Skin of body (tissue), 2 donors: Measurements from ENCODE around the gene EFNB3. TPM values are rescaled to one million over a fixed set of nuclear protein-coding genes. Genes with fewer than 3 reads are reported as not detected.

ENCODE experiments used
- DNase-seq: peaks from one replicate; lab custom pipeline; 2025; lab: John Stamatoyannopoulos, UW
- total RNA-seq: library from RNA; depleted of rRNA; stranded (reverse); fragments of >200 nt; gene quantifications from one replicate; pipeline ENCODE4 v1.2.3, GENCODE V29; 2014

The EFNB3 gene
- total RNA-seq, 1 donor from 2014 or later: 3.9 TPM

DNA sequence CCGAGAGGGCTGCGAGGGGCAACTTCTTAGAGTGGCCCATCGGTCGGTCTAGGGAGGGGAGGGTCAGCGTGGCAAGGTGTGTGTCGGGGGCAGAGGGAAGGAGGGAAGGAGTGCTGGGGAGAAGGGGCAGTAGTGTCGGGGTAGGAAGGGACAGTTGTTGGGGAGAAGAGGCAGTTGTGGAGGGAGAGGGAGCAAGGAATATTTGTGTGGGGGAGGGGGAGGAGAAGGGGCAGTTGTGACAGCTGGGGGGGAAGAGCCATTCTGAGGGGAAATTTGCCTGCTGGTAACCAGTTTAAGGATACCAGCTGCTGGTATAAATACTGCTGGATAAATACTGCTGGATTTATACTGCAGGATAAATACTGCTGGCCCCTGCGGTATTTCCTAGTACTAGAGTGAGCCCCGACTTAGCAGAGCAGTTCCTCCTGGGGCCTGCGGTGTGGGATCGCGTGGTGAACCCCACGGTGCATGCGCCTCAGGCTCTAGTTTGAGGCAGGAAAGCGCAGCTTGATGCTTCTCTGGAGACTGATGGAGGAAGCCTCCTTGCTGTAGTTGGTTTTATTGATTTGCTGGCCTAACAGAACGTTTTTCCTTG is 12.9 kb downstream of the EFNB3 start:
- no peak for DNase-seq

DNA sequence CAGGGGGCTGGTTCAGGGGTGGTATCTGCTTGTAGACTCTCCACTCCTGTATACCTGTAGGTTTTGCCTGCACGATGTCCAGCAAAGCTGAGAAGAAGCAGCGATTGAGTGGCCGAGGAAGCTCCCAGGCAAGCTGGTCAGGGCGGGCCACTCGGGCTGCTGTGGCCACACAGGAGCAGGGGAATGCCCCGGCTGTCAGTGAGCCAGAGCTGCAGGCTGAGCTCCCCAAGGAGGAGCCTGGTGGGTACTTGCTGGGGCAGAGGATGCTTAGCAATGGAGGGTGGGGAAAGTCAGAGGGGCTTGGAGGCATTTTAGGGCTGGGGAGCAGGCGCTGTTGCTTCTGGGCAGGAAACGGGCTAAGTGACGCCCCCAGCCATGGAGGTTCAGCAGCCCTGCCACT is 14.7 kb downstream of the EFNB3 start:
- no peak for DNase-seq

DNA sequence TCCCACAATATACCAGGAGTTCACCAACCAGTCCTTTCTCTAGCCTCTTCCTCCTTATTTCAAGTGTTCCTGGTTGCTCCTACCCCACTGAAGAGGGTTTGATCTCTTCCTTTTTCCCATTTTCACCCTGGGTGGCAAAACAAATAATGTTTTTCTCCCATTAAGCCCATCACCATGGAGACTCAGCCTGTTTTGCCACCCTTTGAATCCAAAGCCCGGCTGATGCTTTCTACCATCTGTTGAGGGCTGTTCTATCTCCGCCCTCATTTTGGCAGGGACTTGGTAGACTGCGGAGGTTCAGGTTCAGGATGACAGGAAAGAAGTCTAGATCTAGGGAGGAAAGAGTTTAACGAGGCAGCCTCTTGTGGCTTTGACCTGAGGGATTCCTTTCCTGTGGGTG is 15.1 kb downstream of the EFNB3 start:
- no peak for DNase-seq

DNA sequence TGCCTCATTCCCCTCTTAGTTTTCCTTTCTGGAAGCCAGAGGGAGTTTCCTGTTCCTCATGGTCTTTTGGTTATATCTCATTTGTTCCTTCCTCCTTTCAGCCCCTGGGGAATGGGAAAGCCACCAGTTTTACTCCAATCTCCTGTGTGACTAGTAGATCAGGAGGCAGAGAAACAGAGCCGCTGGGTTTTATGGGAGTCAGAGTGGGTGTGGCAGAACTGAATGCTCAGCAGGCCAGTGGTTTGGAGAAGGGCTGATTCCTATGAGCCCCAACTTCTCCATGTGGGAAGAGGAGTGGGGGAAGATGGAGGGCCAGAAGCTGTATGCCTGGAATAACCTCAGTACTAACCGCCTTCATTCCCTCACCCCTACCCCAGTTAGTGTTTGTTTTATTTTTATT is 16.6 kb downstream of the EFNB3 start:
- no peak for DNase-seq

DNA sequence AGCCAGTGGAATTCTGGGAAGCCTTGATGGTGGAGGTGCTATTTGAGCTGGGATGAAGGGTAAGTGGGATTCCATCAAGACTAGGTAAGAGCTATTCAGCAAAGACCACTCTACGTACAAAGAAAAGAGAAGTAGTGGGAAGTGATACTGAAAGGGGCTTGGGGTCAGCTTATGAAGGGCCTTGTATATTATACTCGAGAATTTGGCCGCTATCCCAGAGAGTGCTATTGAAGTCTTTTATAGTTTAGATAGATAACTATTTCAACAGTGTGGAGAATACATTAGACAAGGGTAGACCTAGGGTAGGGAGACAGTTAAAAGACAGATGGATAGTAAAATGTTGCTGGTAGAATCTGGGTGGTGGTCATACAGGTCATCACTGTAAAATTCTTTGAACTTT is 22.9 kb downstream of the EFNB3 start:
- no peak for DNase-seq

DNA sequence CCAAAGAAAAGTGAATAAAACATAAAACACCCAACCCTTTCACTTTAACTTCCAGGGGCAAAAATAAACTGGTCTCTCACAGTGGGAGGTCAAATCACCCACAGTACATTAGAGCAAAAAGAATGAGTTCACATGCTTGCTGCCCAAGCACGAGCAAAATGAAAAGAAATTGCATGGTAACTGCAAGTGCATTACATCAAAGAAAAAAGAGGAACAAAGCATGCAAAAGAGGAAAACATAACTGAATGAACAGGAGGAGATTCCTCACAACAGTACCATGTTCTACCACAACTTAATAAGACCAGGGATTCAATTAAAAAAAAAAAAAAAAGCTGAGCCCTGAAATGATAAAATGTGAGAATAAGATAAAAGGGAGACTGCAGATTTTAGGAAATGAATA is 24.8 kb downstream of the EFNB3 start:
- DNase-seq: no peak

DNA sequence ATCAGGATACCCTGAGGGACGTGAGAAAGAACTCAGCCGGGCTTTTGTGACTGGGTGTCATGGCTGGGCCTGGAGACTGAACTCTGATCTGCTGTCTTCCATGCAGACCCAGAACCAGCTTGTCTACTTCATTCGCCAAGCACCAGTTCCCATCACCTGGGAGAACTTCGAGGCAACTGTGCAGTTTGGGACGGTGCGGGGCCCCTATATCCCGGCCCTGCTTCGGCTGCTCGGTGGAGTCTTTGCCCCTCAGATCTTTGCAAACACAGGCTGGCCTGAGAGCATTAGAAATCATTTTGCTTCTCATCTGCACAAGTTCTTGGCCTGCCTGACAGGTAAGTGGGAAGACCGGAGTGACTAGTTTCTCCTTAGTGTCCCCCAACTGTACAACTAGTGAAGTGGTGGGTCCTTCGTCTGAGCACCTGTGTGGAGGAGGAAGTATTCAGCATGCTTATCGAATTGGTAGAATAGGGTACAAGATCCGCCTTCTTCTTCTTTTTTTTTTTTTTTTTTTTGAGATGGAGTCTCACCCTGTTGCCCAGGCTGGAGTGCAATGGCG is 28.1 kb downstream of the EFNB3 start:
- no peak for DNase-seq

DNA sequence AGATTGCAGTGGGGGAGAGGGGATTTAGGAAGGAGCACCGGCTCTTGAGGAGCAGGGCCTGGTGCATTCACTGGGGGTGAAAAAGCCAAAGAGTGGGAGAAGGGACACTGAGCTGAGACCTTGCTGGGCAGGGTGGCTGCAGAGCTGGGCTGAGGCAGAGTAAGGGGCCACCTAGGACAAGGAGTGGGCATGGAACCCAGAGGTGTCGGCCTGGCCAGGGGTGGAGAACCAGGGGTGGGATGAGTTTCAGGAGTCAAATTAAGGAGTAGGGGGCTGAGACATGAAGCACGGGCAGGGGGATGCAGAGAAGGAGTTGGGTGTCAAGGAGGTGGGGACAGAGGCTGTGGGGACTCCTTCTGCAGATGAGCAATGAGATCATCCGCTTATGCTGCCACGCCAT is 32.6 kb downstream of the EFNB3 start:
- no peak for DNase-seq

DNA sequence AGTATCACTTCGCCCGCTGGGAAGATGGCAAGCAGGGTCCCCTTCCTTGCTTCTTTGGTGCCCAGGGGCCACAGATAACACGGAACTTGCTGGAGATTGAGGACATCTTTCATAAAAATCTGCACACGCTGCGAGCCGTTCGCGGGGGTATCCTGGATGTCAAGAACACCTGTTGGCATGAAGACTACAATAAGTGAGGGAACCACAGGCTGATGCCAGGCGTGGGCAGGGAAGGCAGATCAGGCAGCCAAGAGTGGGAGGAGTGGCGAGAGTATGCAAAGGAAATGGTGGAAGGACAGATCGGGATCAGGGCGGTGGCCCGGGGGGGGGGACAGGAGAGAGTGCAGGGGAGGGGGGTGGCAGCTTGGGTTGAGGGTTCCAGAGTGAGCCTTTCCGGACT is 34.7 kb downstream of the EFNB3 start:
- DNase-seq: no peak

DNA sequence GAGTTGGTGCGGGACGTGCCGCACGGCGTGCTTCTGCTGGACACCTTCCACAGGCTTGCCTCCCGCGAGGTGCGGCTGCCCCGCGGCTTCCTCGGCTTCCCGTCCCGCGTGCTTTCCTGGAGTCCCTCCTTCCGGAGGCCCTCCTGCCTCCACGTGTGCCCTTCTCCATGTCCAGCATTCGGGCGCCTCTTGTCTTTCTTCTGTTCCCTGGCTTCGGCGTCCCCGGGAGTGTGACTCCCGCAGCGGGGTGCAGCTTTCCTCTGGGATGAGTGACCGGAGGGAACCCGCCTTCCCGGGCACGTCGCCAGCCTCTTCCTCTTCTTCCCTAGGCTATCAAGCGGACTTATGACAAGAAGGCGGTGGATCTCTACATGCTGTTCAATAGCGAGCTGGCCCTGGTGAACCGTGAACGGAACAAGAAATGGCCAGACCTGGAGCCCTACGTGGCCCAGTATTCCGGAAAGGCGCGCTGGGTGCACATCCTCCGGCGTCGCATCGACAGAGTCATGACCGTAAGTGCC is 35.5 kb downstream of the EFNB3 start:
- DNase-seq: no peak

DNA sequence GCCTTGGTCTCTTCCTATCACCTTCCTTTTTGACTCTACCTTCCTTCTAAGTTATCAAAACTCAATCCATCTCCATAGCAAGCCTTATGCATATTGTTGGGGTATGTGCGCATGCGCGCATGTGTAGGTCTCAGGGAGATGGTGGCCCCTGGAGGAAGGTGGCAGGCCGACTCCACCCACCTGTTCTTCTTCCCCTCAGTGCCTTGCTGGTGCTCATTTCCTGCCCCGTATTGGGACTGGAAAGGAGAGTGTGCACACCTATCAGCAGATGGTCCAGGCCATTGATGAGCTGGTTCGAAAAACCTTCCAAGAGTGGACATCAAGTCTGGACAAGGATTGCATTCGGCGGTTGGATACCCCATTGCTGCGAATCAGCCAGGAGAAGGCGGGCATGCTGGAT is 37.7 kb downstream of the EFNB3 start:
- DNase-seq: no peak

DNA sequence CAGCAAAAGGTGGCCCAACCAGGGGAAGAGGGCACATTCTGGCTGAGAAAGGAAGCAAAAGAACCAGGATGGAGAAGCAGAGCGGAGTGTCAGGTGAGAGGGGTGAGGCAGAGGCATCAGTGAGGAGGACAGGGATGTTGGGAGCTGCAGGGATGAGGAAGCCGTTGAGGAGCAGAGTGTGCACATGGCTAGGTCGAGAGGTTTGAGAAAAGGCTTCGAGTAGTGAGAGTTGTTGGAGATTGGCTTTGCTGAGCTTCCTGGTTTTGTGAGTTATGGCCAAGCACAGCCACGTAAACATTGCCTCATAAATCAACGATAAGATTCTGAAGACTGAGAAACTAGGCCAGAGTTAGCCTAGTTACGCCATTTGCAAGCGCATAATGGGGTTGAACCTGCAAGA is 39.4 kb downstream of the EFNB3 start:
- DNase-seq: no peak

DNA sequence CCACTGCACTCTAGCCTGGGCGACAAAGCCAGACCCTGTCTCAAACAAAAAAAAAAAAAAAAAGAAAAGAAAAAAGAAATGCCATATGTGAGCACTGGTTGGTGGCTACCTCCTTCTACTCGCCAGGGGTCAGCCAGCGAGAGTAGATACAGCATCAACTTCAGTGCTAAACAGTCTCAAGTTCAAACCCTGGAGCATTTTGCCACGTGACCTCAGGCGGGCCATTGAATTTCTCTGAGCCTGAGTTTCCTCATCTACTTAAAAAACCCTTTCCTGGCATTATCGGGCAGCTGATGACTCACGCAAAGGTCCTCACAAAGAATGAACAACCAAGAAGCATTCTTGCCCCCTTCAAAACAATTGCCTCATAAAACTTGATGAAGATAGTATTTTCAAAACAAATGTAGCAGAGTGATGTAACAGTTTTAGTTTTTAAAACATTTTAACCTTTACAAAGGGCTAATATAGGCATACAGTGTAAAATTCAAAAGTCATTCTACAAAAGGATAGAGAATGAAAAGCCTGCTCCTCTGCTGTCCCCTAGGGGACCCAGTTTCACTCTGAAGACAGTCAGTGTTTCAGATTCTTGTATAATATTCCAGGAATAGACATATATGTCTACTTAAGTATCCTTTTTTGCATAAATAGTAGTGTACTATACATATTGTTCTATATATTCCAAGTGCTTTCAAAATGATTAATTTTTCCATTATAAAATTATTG is 40.9 kb downstream of the EFNB3 start:
- DNase-seq: peak; percentile 9

DNA sequence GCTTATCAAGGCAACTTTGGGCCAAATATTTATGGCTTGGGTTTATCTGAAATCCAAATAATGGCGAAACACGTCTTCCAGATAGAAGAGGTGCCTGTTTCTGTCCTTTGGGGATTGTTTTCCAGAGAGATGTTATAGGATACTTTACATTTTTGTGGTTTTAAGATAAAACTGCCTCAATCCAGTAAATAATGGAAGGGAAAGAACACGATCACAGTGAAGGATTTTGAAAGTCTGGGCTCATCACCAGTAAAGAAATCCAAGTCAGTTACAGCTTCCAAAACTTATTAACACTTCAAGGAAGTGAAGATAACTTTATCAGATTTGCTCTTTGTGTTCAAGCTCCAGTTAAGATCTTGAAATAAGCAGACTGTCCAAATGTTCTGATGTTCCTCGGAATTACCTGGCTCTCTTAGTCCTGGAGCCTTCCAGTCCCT is 42.7 kb downstream of the EFNB3 start:
- no peak for DNase-seq

DNA sequence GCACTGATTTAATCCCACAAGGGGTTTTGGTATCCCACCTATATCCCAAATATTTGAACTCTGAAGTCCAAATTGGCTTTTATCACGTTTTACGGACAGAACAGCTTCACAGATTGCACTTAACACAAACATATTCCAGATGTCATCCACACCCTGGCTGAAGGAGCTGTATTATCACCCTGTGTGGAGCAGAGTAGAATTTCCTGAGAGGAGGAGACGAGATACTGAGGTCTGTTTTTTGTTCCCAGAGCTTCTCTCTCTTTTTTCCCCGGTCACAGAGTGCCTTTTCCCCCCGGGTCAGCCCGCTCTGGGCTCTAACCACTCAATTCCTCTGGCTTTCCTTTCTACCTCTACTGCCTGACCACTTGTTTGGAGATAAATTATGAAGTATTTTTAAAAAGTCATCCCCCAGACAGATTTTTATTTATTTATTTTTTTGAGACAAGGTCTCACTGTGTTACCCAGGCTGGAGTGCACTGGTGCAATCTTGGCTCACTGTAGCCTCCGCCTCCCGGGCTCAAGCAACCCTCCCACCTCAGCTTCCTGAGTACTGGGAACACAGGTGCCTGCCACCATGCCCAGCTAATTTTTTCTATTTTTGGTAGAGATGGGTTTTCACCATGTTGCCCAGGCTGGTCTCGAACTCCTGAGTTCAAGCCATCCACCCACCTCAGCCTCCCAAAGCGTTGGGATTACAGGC is 43.2 kb downstream of the EFNB3 start:
- DNase-seq: peak; percentile 46

DNA sequence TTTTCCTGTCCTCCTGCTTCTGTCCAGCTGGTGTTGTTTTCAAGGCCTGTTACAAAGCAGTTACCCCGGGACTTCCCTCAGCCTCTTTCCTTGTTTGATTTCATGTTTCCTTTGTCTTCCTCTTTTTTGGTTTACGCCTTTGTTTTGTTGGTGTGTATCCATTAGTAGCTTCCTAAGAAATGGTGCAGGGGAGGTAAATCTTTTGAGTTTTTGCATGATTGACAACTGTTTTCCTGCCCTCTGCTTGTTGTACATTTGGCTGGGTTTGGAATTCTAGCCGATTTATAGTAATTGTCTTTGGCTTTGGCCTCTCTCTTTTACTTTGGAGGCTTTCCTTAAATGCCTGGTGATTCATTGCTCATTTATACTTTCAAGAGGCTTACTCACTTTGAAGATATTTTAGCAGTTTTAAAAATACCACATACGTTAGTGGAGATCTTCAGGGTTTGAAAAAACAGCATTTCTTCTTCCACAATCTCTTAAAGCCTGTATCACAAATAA is 45.4 kb downstream of the EFNB3 start:
- no peak for DNase-seq

DNA sequence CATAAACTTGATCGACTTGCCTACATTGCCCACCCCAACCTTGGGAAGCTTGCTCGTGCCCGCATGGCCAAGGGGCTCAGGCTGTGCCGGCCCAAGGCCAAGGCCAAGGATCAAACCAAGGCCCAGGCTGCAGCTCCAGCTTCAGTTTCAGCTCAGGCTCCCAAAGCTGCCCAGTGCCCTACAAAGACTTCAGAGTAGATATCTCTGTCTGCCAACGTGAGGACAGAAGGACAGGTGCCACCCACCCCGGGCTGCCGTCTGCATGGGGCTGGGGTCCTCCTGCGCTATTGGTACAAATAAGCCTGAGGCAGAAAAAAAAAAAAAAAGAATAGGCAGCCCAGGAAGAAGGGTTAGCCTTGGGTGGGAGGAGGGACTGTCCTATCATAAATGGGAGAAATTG is 49.7 kb downstream of the EFNB3 start:
- DNase-seq: no peak

DNA sequence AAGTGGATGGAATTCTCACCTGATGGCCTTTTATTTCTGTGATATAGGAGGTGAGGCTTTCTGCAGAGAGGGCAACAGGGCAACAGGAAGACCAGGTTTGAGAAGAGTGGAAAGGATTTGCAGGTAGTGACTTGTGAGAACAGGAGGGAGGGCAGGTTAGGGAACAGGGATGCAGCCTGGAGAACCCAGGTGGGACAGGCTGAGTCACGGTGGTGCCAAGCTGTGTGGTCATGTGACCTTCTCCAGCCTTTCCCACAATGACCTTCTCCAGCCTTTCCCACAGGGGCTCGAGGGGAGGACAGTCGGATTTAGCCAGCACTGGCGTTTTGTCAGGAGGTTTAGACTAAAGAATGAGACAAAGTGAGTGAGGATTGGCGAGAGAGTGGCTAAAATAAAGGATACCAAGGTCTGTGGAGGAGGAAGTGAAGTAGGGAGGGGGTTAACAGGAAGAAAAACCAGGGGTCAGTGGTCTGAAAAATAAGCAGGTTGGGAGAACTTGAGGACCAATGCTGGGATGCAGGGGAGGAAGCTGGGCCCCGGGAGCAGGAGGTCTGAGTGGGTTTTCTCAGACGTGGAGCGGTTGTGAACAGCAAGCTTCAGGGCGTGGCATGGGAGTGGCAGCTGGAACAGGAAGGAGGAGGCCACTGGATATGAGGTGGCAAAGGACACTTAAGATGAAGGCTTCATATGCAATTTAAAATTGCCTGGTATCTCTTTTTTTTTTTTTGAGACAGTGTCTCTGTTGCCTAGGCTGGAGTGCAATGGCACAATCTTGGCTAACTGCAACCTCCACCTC is 50.3 kb downstream of the EFNB3 start:
- no peak for DNase-seq

DNA sequence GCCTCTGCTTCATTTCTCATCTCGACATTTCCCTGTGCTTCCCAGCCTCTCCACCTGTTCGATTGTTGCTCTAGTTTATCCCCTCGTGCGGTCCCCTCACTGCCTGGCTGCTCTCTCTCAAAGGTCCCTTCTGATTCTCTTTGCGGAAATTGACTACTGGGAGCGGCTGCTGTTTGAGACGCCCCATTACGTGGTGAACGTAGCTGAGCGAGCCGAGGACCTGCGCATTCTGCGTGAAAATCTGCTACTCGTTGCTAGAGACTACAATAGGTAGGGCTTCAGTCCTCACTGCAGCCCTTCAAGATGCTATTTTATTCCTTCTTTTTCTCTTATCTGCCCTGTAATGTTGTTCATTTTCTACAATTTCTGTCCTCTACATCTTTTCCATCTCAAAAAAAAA is 52.0 kb downstream of the EFNB3 start:
- DNase-seq: no peak
